ENCODE results near the gene PRSS33.

The PRSS33 gene

DNA sequence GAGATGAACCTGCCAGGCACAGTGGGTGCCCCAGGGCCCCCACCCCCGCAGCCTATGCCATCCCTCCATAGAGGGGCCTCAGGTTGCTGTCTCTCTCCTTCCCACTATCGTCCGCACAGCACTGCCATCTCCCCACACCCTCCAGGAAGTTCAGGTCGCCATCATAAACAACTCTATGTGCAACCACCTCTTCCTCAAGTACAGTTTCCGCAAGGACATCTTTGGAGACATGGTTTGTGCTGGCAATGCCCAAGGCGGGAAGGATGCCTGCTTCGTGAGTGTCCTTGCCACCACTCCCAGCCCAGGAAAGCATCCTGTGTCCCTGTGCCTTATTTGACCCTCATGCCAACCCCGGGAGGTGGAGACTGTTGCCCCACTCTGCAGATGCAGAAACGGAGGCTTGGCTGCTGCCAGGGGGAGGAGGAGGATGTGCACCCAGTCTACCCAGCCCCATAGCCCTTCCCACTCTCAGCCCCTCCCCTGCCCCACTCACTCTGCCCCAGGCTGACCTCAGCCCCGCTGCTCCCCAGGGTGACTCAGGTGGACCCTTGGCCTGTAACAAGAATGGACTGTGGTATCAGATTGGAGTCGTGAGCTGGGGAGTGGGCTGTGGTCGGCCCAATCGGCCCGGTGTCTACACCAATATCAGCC is 33.6 kb upstream of the PRSS33 start:
- no peak for DNase-seq (ENCODE audit: low read depth in 3 of 3)

DNA sequence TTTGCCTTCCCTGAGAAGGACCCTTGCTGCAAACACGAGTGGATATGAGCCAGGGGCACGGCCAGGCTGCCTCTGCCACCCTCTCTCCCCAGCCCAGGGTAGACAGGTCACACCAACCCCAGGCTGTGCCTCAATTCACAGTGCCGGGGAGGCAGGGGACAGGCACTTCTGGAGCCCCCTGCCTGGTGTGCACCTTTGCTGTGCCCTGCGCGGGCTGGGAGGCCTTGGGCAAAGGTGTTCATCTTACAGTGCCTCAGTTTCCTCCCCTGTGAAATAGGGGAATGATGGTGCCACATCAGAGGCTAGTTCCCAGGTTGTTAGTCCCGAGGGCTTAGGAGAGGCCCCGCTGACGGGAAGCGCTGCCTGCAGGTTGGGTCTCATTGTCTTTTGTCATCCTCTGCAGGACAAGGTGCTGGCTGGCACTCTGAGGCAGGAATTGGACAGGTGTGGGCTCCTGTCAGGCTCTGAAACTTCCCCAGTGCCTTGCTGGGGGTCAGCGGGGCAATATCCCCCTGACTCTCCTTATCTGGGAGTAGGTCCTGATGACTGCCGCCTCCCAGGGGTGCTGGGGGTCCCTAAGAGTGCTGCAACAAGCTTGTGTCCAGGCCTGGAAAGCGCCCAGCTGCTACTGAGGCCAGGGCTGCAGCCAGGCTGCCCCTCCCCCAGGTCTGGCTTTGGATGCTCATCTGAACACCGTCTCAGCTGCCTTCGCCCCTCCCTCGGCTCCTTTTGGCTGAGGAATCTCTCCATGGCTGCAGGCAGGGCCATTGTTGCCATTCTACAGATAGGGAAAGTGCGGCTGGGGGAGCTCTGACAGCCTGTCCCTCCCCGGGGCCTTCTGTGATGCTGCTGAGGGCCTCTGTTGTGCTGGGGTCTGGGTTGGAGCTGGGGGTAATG is 32.8 kb upstream of the PRSS33 start:
- no peak for DNase-seq (ENCODE audit: low read depth in 3 of 3)

DNA sequence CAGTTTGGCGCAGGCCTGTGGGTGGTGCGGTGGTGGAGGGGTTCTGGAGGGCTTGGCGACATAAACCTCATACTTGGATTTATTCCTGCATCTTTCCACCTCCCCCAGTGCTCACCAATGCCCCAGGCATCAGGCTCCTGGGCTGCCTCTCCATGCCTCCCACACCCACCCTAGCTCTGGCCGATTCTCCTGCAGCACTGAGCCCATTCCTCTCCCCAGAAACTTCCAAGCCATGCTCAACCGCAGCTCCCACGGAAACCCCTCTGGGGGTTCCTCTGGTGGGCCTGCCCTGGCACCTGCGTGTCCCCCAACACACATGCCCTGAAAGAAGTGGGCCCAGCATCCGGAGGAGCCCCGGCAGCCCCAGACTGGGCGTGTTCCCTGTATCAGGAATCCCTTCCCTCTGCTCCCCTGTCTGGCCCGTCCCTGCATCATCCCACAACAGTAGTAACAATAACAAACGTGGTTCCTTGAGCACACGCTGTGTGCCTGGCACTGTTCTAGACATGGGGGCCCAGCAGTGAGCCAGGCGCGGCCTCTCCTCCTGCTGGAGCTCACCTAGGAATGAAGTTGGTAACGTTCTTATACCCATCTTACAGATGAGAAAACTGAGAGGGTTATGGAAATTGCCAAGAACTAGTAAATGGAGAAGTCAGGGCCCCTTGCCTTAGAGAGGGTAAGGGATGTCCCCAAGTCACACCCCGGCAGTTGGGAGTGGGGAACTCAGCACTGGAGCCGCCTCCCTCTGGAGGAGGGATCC is 32.0 kb upstream of the PRSS33 start:
- no peak for DNase-seq (ENCODE audit: low read depth in 3 of 3)

DNA sequence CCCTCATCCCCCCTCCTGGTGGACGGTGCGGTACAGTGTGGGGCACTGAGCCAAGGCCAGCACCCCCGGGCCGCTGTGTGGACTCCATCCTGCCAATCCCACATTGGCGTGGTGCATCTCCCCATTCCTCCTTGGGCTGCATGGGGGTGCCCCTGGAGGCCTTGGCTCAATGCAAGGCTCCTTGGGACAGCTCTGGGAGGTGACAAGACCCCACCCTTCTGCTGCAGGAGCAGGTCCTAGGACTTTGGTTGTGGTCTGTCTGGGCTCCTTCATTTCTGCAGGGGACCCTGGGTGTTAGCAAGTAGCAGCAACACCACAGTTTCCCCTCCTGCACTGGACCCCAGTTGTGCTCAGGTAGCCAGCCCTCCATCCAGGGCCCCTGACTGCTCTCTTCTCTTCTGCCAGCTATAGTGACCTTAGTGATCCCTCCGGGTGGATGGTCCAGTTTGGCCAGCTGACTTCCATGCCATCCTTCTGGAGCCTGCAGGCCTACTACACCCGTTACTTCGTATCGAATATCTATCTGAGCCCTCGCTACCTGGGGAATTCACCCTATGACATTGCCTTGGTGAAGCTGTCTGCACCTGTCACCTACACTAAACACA is 31.0 kb upstream of the PRSS33 start:
- DNase-seq (ENCODE audit: low read depth in 3 of 3): no peak

DNA sequence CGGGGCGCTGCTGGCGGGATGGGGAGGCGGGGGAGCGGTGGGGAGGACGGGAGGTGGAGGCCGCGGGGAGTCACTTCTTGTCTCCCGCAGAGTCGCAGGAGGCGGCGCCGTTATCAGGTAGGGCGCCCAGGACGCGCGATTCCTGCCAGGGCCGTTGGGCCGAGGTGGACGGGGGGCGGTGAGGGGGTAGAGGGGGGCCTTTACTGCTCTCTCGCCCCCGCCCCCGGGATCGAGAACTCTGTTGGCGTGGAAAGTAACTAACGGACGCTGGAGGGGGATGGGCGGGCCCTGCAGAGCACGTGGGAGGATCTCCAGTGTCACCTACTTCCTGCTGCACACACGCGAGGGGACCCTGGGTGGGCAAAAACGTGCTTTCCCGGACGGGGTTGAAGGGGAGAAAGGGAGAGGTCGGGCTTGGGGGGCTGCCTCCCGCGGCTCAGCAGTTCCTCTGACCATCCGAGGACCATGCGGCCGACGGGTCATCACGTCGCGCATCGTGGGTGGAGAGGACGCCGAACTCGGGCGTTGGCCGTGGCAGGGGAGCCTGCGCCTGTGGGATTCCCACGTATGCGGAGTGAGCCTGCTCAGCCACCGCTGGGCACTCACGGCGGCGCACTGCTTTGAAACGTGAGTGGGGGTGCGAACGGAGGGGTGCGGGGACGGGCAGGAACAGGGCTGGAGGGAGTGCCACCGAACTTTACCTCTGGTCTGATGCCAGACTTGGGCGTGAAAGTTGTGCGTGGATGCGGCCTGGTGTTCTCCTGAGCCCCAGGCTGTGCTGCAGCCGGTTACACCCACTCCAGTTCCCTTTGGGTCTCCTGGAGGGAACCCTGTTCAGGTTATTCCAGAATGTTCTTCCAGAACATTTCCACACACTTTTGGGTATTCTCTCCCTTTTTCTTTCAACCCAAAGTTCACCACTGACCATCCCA is 30.2 kb upstream of the PRSS33 start:
- DNase-seq (ENCODE audit: low read depth in 3 of 3): no peak

DNA sequence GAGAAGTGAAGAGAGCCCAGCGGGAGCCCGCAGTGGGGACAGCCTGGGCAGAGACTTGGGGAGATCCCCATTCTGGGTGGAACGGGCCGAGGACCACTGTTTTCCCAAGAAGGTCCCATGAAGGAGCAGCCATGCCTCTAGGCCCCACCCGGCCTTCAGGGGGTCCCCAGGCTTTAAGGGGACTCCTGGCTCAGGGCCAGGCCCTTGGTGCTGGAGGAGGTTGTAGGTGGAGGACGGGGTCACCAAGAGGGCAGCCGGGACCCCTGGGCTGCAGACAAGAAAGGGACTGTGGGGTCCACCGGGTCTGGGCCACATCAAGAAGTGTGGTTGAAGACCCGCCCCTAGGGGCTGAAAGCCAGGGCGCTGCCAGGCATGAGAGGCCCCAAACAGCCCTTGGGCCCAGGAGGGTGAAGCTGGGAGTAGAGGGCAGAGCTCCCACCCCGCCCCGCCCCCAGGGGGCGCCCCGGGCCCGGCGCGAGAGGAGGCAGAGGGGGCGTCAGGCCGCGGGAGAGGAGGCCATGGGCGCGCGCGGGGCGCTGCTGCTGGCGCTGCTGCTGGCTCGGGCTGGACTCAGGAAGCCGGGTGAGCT is 29.5 kb upstream of the PRSS33 start, which contains the start of gene PRSS21:
TSS of gene PRSS21 (plus strand) at position 487 of the 589 bp plus-strand sequence. CDS start at position 519, 32 bp downstream.
- DNase-seq (ENCODE audit: low read depth in 3 of 3): peak in 1 of 3 donors; percentile 15

DNA sequence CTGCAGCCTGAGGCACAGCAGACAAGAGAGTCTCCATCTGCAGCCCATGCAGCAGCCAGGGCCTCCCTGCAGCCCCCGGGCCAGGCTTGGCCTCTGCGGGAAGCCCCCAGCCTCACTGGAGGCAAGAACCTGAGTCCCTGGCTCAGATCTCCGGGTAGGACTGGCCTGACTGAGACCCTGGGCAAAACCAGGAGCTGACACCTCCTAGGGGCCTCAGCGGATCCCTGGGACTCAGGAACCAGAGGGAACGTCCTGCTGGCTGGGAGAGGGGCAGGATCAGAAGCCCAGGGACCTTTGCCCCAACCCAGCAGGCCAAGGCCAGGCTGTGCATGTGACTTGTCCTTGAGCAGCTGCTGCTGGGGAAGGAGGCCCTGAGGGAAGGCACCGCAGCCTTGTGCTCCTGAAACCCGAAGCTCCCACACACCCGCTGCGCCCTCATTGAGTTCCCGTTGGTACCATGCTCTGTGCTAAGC is 28.0 kb upstream of the PRSS33 start:
- DNase-seq (ENCODE audit: low read depth in 3 of 3): no peak

DNA sequence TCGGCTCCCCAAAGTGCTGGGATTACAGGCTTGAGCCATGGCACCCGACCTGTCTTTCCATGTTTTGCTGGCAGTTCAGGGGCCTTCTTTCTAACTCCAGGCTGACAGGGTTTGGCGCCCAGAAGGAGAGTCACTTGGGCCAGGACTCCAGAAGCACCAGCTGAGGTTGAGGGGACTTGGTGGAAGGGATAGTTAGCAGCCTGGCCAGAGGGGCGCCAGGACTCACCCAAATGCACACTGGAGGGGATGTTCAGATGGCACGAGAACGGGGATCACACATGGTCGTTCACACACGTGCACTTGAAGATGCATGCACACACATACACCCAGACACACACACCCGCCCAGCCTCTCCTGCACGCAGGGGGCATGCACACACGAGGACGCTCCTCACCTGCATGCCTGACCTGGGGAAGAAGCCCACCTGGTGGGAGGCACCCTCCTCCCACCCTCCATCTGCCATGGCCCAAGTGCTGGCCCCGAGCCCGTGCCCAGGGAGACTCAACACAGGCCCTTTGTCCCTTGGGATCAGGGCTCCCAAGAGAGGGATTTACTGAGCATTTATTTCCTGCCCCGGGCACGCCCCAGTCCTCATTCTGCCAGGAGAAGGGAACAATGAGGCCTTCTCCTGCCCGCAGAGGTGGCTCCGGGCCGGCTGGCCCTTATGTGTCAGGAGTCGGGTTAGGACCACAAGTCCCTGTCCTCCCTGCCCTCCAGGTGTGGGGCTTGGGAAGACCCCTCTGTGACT is 27.4 kb upstream of the PRSS33 start:
- no peak for DNase-seq (ENCODE audit: low read depth in 3 of 3)

DNA sequence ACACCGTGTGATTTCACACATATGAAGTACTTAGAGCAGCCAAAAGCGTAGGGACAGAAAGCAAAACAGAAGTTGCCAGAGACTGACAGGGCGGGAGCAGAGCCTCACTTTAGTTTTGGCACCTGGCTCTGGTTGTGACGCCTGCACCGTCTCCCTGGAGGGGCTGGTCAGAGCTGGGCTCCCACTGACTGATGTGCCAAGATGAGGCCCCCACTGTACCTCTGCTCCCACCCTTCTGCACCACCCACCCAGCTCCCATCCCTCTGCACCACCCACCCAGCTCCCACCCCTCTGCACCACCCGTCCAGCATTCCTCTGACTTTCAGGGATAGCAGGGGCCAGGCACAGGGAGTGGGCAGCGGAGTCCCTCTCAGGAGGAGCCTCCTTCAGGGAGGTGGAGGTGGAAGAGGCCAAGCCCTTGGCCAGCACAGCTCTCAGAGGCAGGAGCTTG is 26.4 kb upstream of the PRSS33 start:
- no peak for DNase-seq (ENCODE audit: low read depth in 3 of 3)

DNA sequence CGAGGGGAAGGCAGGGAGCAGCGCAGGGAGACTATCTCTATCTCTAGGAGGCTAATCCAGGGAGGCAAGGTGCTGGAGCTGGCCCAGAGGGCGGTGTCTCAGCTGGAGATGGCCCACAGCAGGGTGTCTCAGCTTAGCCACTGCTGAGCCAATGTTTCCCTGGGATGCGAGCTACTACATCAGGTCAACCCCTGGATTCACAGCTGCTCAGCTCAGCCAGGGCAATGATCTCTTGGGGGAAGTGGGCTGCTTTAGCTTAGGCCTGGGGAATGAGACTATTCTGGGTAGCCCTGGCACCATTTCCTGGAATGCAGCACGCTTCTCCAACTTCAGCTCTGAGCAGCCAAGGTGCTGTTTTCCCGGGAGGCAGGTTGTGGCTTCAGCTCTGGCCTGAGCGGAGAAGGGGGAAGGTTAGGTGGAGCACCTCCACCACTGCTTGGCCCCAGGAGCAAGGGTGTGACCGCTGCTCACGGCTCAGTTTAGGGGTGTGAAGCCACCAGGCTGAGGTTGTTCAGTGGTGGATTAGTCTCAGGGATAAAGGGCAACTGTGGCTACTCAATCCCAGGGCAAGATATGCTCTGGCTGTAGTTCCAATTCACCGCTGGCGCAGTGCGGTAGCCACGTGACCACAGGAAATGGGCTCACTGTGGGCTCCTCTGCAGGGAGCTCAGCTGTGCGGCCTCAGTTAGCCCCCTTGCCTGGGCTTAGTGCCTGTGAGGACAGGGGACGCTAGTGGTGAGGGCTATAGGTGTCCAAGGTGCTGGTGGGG is 24.5 kb upstream of the PRSS33 start:
- no peak for DNase-seq (ENCODE audit: low read depth in 3 of 3)

DNA sequence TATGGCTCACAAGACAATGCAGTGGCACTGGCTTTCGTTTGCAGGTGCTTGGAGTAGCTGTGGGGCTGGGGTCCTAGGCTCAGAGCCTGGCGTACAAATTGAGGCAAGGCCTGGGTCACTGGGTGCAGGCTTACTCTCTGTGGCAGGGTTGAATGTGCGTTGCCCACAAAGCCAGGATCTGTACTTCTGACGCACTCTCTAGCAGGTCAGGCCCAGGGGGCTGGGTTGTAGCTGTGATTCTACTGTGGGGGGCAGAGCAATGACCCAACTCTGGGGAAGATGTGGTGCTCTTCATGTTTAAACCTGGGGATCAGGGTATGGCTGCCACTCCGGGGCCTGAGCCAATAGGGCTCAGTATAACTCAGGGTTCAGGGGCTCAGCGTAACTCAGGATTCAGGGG is 23.3 kb upstream of the PRSS33 start:
- no peak for DNase-seq (ENCODE audit: low read depth in 3 of 3)

DNA sequence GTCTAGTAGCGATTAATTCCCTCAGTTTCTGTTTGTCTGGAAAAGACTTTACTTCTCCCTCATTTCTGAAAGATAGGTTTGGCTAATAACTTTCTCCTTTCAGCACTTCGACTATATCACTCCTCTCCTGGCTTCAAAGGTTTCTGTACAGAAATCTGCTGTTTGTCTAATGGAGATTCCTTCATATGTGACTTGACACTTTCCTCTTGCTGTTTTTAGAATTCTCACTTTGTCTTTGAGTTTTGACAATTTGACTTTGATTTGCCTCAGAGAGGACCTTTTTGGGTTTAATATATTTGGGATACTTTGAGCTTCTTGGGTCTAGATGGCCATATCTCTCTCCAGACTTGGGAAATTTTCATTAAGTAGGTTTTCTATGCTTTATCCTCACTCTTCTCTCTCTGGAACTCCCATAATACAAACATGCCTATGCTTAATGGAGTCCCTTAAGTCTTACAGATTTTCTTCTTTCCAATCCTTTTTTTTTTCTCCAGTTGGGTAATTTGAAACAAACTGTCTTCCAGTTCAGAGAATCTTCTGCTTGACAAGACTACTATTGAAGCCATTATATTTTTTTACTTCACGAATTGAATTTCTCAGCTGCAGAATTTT is 21.9 kb upstream of the PRSS33 start:
- no peak for DNase-seq (ENCODE audit: low read depth in 3 of 3)

DNA sequence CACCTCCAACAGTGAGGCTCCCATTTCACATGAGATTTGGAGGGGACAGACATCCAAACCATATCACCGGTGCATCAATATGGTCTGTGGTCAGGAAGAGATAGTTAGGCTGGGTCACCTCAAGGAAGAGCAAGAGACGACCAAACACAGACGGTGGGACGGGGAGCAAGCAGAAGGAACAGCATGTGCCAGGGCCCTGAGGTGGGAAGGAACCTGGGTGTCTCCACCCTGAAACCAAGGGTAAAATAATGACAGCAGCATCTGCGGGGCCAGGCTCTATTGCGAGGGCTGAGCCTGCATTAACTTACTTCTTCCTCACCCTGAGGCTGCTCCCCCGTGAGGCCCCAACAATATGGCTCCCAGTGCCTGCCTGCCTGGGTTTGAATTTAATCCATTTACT is 20.8 kb upstream of the PRSS33 start:
- no peak for DNase-seq (ENCODE audit: low read depth in 3 of 3)

DNA sequence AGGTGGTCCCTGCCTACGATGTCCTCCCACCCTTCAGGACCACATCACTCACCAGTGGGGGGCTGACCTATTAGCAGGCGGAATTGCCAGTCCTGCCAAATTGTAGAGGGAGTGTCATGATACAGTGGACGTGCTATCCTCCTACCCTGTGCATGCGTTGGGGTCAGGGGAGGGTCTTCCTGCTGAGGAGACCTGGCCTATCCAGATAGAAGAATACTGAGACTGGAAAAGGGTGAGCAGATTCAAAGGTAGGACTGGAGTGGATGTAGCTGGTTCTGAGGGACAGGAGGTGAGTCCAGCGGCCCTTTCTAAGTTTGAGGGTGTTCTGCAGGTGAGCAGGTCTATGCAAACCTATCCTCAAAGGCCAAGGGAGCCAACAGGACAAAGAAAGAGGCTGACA is 18.9 kb upstream of the PRSS33 start:
- DNase-seq (ENCODE audit: low read depth in 3 of 3): no peak

DNA sequence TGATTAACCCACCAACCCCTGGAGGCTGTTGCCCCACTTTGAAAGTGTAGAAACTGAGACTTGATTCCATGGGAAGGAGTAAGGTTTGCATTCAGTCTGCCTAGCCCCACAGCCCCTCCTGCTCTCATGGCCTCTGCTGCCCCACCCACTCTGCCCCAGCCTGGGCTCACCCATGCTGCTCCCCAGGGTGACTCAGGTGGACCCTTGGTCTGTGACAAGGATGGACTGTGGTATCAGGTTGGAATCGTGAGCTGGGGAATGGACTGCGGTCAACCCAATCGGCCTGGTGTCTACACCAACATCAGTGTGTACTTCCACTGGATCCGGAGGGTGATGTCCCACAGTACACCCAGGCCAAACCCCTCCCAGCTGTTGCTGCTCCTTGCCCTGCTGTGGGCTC is 17.4 kb upstream of the PRSS33 start:
- no peak for DNase-seq (ENCODE audit: low read depth in 3 of 3)

DNA sequence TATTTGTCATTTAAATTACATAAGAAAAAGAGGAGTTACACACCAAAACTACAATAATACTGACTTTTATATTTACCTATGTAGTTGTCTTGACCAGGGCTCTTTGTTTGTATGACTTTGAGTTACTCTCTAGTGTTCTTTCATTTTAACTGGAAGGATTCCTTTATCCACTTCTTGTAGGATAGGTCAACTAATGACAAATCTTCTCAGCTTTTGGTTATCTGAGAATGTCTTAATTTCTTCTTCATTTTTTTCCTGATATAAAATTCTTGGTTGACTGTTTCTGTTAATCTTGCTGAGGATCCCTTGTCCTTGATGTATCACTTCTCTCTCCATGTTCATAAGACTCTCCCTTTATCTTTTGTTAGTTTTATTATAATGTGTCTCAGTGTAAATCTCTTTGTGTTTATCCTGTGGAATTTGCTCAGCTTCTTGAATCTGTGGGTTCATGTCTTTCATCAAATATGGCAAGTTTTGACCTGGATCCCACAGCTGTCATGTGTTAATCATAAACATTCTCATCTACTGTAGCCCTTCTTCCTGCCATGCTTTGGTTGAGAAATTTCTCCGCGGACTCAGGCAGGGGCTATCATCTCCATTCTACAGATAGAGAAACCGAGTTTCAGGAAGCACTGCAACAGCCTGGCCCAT is 16.3 kb upstream of the PRSS33 start:
- DNase-seq (ENCODE audit: low read depth in 3 of 3): no peak

DNA sequence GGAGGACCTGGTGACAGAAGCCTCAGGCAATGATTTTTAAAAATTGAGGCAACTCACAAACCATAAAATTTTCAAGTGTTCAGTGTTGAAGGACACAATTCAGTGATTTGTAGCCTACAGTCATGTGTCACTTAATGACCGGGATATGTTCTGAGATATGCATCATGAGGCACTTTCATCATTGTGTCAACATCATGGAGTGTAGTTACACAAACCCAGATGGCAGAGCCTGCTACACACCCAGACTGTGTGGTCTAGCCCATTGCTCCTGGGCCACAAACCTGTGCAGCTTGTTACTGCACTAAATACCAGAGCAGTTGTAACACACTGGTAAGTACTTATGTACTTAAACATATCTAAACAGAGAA is 12.5 kb upstream of the PRSS33 start:
- DNase-seq (ENCODE audit: low read depth in 3 of 3): no peak
